ENCODE results near the gene FAM114A1.

- no peak for TF ChIP-seq CTCF (IDR thresholded peaks at IDR 0.05; ENCODE audit: low read depth, low read length, missing input control)
- TF ChIP-seq, protein P1, sequence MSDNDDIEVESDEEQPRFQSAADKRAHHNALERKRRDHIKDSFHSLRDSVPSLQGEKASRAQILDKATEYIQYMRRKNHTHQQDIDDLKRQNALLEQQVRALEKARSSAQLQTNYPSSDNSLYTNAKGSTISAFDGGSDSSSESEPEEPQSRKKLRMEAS (IDR thresholded peaks at IDR 0.05) = no peak
- TF ChIP-seq RAD21 (IDR thresholded peaks at IDR 0.05) = no peak
- TF ChIP-seq GABPA (IDR thresholded peaks at IDR 0.05 in 1 of 2, conservative IDR thresholded peaks at IDR 0.05 in 1 of 2) = no peak
- TF ChIP-seq YY1 (IDR thresholded peaks at IDR 0.05) = no peak
- TF ChIP-seq, protein P2, sequence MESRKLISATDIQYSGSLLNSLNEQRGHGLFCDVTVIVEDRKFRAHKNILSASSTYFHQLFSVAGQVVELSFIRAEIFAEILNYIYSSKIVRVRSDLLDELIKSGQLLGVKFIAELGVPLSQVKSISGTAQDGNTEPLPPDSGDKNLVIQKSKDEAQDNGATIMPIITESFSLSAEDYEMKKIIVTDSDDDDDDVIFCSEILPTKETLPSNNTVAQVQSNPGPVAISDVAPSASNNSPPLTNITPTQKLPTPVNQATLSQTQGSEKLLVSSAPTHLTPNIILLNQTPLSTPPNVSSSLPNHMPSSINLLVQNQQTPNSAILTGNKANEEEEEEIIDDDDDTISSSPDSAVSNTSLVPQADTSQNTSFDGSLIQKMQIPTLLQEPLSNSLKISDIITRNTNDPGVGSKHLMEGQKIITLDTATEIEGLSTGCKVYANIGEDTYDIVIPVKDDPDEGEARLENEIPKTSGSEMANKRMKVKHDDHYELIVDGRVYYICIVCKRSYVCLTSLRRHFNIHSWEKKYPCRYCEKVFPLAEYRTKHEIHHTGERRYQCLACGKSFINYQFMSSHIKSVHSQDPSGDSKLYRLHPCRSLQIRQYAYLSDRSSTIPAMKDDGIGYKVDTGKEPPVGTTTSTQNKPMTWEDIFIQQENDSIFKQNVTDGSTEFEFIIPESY (IDR thresholded peaks at IDR 0.05) = no peak
- no peak for TF ChIP-seq SP1 (IDR thresholded peaks at IDR 0.05)
- no peak for TF ChIP-seq EGR1 (IDR thresholded peaks at IDR 0.05; ENCODE audit: low read depth in 2 of 2)
- TF ChIP-seq TAF1 (conservative IDR thresholded peaks at IDR 0.05) = no peak
- no peak for TF ChIP-seq RXRA (IDR thresholded peaks at IDR 0.05)
- TF ChIP-seq, protein P3, sequence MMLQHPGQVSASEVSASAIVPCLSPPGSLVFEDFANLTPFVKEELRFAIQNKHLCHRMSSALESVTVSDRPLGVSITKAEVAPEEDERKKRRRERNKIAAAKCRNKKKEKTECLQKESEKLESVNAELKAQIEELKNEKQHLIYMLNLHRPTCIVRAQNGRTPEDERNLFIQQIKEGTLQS (IDR thresholded peaks at IDR 0.05) = no peak
- TF ChIP-seq REST (IDR thresholded peaks at IDR 0.05) = no peak
Observed at GRCh38 chr4:38921151-38921550, 53.5 kb downstream of the FAM114A1 start.

Data from liver (tissue), 3 donors.